Stimulated activated memory B cell treated with anti-CD40 and anti-IgM and Interleukin-4, amounts not matched to agents 10 μg/mL and 1 μg/mL and 100 μg/mL, for 72 hours (primary cell): ENCODE data around the gene TMEM176B.
A peak's percentile ranks its signal among the peaks of the same experiment; 100 is the strongest.
"Not testable (repeated sequence)": the region's sequence is repeated elsewhere in the genome, so short reads cannot be mapped to it uniquely, and the experiment has no call there.

Experiments
- ATAC-seq: fragments of 150-1000 bp; cut with Tn5 transposase; 2 replicates; pipeline ENCODE4 v1.10.0; 2021
- H3K27ac Mint-ChIP-seq: one replicate; pipeline ENCODE4 v1.8.0; 2022; ENCODE audit warnings: mild to moderate bottlenecking, mixed read lengths
- H3K27me3 Mint-ChIP-seq: one replicate; pipeline ENCODE4 v1.8.0; 2022; ENCODE audit warnings: mixed read lengths
- H3K36me3 Mint-ChIP-seq: one replicate; pipeline ENCODE4 v1.8.0; 2022; ENCODE audit warnings: mixed read lengths
- H3K4me1 Mint-ChIP-seq: one replicate; pipeline ENCODE4 v1.8.0; 2022; ENCODE audit warnings: mixed read lengths
- H3K4me3 Mint-ChIP-seq: one replicate; pipeline ENCODE4 v1.8.0; 2022; ENCODE audit warnings: mild to moderate bottlenecking, moderate library complexity, mixed read lengths
- H3K9me3 Mint-ChIP-seq: one replicate; pipeline ENCODE4 v1.8.0; 2022; ENCODE audit warnings: mixed read lengths

TMEM176B gene

GRCh38 chr7:150787321-150788281 lies 12.6 kb downstream of the TMEM176B start:
- peaks cover 8% of the 10 kb centered on the region for H3K27me3 Mint-ChIP-seq
- peak; percentile 62 for ATAC-seq
- no peaks in the 10 kb centered on the region for H3K9me3 Mint-ChIP-seq
- H3K36me3 Mint-ChIP-seq: no peaks in the 10 kb centered on the region
- H3K4me3 Mint-ChIP-seq: peak overlapping the region; percentile 9
- peak overlapping the region; percentile 86 for H3K27ac Mint-ChIP-seq
- peaks cover 20% of the 10 kb centered on the region for H3K4me1 Mint-ChIP-seq

- H3K9me3 Mint-ChIP-seq: no peaks in the 10 kb centered on the region
- H3K4me3 Mint-ChIP-seq: no peak overlapping the region
- H3K27me3 Mint-ChIP-seq: peaks cover 21% of the 10 kb centered on the region
- H3K27ac Mint-ChIP-seq: peak overlapping the region; percentile 25
- no peaks in the 10 kb centered on the region for H3K36me3 Mint-ChIP-seq
- no peak for ATAC-seq
- H3K4me1 Mint-ChIP-seq: peaks cover 20% of the 10 kb centered on the region
Observed at GRCh38 chr7:150784954-150785353, 15.2 kb downstream of the TMEM176B start.

GRCh38 chr7:150784120-150784736 lies 15.9 kb downstream of the TMEM176B start:
- Mint-ChIP-seq H3K27me3 (peaks cover 21% of the 10 kb centered on the region), H3K4me1 (peaks cover 20% of the 10 kb centered on the region), H3K36me3 (no peaks in the 10 kb centered on the region), H3K9me3 (no peaks in the 10 kb centered on the region), H3K27ac (no peak overlapping the region), H3K4me3 (no peak overlapping the region)
- ATAC-seq: no peak

- no peaks in the 10 kb centered on the region for H3K9me3 Mint-ChIP-seq
- no peak overlapping the region for H3K27ac Mint-ChIP-seq
- peaks cover 14% of the 10 kb centered on the region for H3K4me1 Mint-ChIP-seq
- H3K4me3 Mint-ChIP-seq: no peak overlapping the region
- peaks cover 21% of the 10 kb centered on the region for H3K27me3 Mint-ChIP-seq
- no peak for ATAC-seq
- H3K36me3 Mint-ChIP-seq: no peaks in the 10 kb centered on the region
Observed at GRCh38 chr7:150781961-150782360, 18.2 kb downstream of the TMEM176B start.

- Mint-ChIP-seq H3K27me3 (peaks cover 21% of the 10 kb centered on the region), H3K9me3 (no peaks in the 10 kb centered on the region), H3K27ac (no peak overlapping the region), H3K4me3 (no peak overlapping the region), H3K36me3 (no peaks in the 10 kb centered on the region), H3K4me1 (peaks cover 13% of the 10 kb centered on the region)
- no peak for ATAC-seq
Observed at GRCh38 chr7:150781103-150781502, 19.1 kb downstream of the TMEM176B start.

GRCh38 chr7:150780292-150780691 lies 19.9 kb downstream of the TMEM176B start:
- Mint-ChIP-seq H3K4me3 (no peak overlapping the region), H3K27ac (no peak overlapping the region), H3K36me3 (no peaks in the 10 kb centered on the region), H3K4me1 (peaks cover 6% of the 10 kb centered on the region), H3K27me3 (peaks cover 21% of the 10 kb centered on the region), H3K9me3 (no peaks in the 10 kb centered on the region)
- no peak for ATAC-seq

GRCh38 chr7:150778738-150779301 lies 21.3 kb downstream of the TMEM176B start:
- no peak for ATAC-seq
- H3K9me3 Mint-ChIP-seq: peaks cover 6% of the 10 kb centered on the region
- no peak overlapping the region for H3K4me3 Mint-ChIP-seq
- peaks cover 4% of the 10 kb centered on the region for H3K36me3 Mint-ChIP-seq
- H3K27ac Mint-ChIP-seq: no peak overlapping the region
- peaks cover 21% of the 10 kb centered on the region for H3K27me3 Mint-ChIP-seq
- peaks cover 6% of the 10 kb centered on the region for H3K4me1 Mint-ChIP-seq

- Mint-ChIP-seq H3K4me1 (peaks cover 6% of the 10 kb centered on the region), H3K27ac (no peak overlapping the region), H3K4me3 (no peak overlapping the region), H3K36me3 (peaks cover 9% of the 10 kb centered on the region), H3K9me3 (peaks cover 10% of the 10 kb centered on the region), H3K27me3 (peaks cover 21% of the 10 kb centered on the region)
- no peak for ATAC-seq
Observed at GRCh38 chr7:150778014-150778737, 22.0 kb downstream of the TMEM176B start.

- not testable (repeated sequence) for ATAC-seq, H3K4me3 Mint-ChIP-seq, H3K27me3 Mint-ChIP-seq, H3K4me1 Mint-ChIP-seq, H3K9me3 Mint-ChIP-seq, H3K36me3 Mint-ChIP-seq, H3K27ac Mint-ChIP-seq
Observed at GRCh38 chr7:150774131-150774530, 26.0 kb downstream of the TMEM176B start.

GRCh38 chr7:150769768-150770167 lies 30.4 kb downstream of the TMEM176B start:
- Mint-ChIP-seq H3K9me3 (peaks cover 7% of the 10 kb centered on the region), H3K27ac (no peak overlapping the region), H3K4me3 (no peak overlapping the region), H3K27me3 (peaks cover 8% of the 10 kb centered on the region), H3K4me1 (no peaks in the 10 kb centered on the region), H3K36me3 (peaks cover 9% of the 10 kb centered on the region)
- no peak for ATAC-seq

GRCh38 chr7:150766334-150766709 lies 33.8 kb downstream of the TMEM176B start:
- H3K27me3 Mint-ChIP-seq: peaks cover 26% of the 10 kb centered on the region
- no peaks in the 10 kb centered on the region for H3K36me3 Mint-ChIP-seq
- H3K4me1 Mint-ChIP-seq: no peaks in the 10 kb centered on the region
- no peak for ATAC-seq
- H3K4me3 Mint-ChIP-seq: no peak overlapping the region
- H3K27ac Mint-ChIP-seq: no peak overlapping the region
- no peaks in the 10 kb centered on the region for H3K9me3 Mint-ChIP-seq

- peaks cover 26% of the 10 kb centered on the region for H3K27me3 Mint-ChIP-seq
- no peak for ATAC-seq
- H3K4me3 Mint-ChIP-seq: no peak overlapping the region
- H3K4me1 Mint-ChIP-seq: peaks cover 14% of the 10 kb centered on the region
- H3K9me3 Mint-ChIP-seq: no peaks in the 10 kb centered on the region
- H3K27ac Mint-ChIP-seq: no peak overlapping the region
- H3K36me3 Mint-ChIP-seq: no peaks in the 10 kb centered on the region
Observed at GRCh38 chr7:150759479-150759878, 40.7 kb downstream of the TMEM176B start.

GRCh38 chr7:150756858-150757257 lies 43.3 kb downstream of the TMEM176B start:
- Mint-ChIP-seq H3K27ac (no peak overlapping the region), H3K4me1 (peaks cover 21% of the 10 kb centered on the region), H3K36me3 (no peaks in the 10 kb centered on the region), H3K9me3 (no peaks in the 10 kb centered on the region), H3K27me3 (peaks cover 24% of the 10 kb centered on the region), H3K4me3 (no peak overlapping the region)
- no peak for ATAC-seq

- peaks cover 21% of the 10 kb centered on the region for H3K4me1 Mint-ChIP-seq
- H3K36me3 Mint-ChIP-seq: no peaks in the 10 kb centered on the region
Observed at GRCh38 chr7:150756166-150756565, 44.0 kb downstream of the TMEM176B start.

GRCh38 chr7:150755473-150756099 lies 44.6 kb downstream of the TMEM176B start:
- no peaks in the 10 kb centered on the region for H3K9me3 Mint-ChIP-seq
- H3K27ac Mint-ChIP-seq: no peak overlapping the region
- H3K36me3 Mint-ChIP-seq: no peaks in the 10 kb centered on the region
- H3K4me1 Mint-ChIP-seq: peaks cover 21% of the 10 kb centered on the region
- peak; percentile 72 for ATAC-seq
- H3K27me3 Mint-ChIP-seq: peaks cover 17% of the 10 kb centered on the region
- H3K4me3 Mint-ChIP-seq: no peak overlapping the region

More at GRCh38 chr7:150756166-150756565, 44.0 kb downstream of the TMEM176B start:
- Mint-ChIP-seq H3K27me3 (peaks cover 17% of the 10 kb centered on the region), H3K27ac (no peak overlapping the region), H3K9me3 (no peaks in the 10 kb centered on the region), H3K4me3 (no peak overlapping the region)
- ATAC-seq: no peak
